Measurements from ENCODE around the gene MARK3.

MARK3 gene

GRCh38 chr14:103534576-103535061 lies 149.4 kb downstream of the MARK3 start:
- DNase-seq = no peak

GRCh38 chr14:103535081-103535890 lies 150.1 kb downstream of the MARK3 start:
- DNase-seq = no peak

GRCh38 chr14:103535891-103536565 lies 150.8 kb downstream of the MARK3 start:
- no peak for DNase-seq

GRCh38 chr14:103536693-103537092 lies 151.5 kb downstream of the MARK3 start:
- no peak for DNase-seq

- no peak for DNase-seq
Observed at GRCh38 chr14:103537175-103537990, 152.2 kb downstream of the MARK3 start.

GRCh38 chr14:103538291-103539055 lies 153.3 kb downstream of the MARK3 start:
- peak in 21 of 58 donors; percentile 23 to 71 (median 50) for DNase-seq

- DNase-seq = no peak
Observed at GRCh38 chr14:103539056-103539825, 154.0 kb downstream of the MARK3 start.

- peak in 6 of 58 donors; percentile 21 to 56 (median 38) for DNase-seq
Observed at GRCh38 chr14:103540821-103541708, 155.8 kb downstream of the MARK3 start.

- peak in 6 of 58 donors; percentile 61 to 78 (median 72) for DNase-seq
Observed at GRCh38 chr14:103541709-103542604, 156.7 kb downstream of the MARK3 start.

- DNase-seq = peak in 55 of 58 donors; percentile 61 to 97 (median 89)
Observed at GRCh38 chr14:103542605-103543088, 157.4 kb downstream of the MARK3 start.

- peak in 22 of 58 donors; percentile 62 to 96 (median 79) for DNase-seq
Observed at GRCh38 chr14:103543140-103543539, 157.9 kb downstream of the MARK3 start.

GRCh38 chr14:103543721-103544387 lies 158.6 kb downstream of the MARK3 start:
- DNase-seq = peak in 27 of 58 donors; percentile 38 to 79 (median 58)

- peak in 57 of 58 donors; percentile 39 to 94 (median 84) for DNase-seq
Observed at GRCh38 chr14:103544388-103545218, 159.4 kb downstream of the MARK3 start.

- DNase-seq = no peak
Observed at GRCh38 chr14:103545219-103545914, 160.2 kb downstream of the MARK3 start.
